GM18519 (cell line): Measurements from ENCODE around the gene GPR183.

Source experiments
- ATAC-seq: cut with Tn5 transposase; IDR thresholded peaks from one replicate; pipeline ENCODE4 v1.9.1; 2021; ENCODE audit warnings: mild to moderate bottlenecking, moderate library complexity; ENCODE audit not compliant: unreplicated experiment, low FRiP score

The GPR183 gene

DNA sequence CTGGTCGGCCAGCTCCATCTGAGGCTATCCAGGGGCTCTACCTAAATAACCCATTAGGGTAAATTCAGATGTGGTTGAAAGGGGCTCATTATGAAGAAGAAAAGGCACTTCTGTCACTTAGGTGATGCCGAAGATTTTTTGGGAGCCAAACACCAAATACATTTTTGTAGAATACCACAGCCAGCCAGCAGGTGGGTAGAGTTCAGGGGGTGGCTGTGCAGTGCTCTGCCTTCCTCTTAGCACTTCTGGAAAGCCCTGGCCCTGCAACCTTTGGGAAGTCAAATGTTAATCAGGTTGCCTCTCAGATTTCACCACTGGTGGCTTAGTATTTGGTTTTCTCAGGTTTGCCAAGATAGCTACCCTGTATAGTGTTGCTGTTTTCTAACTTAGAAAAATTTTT lies 30.5 kb downstream of the GPR183 start:
- no peak for ATAC-seq

DNA sequence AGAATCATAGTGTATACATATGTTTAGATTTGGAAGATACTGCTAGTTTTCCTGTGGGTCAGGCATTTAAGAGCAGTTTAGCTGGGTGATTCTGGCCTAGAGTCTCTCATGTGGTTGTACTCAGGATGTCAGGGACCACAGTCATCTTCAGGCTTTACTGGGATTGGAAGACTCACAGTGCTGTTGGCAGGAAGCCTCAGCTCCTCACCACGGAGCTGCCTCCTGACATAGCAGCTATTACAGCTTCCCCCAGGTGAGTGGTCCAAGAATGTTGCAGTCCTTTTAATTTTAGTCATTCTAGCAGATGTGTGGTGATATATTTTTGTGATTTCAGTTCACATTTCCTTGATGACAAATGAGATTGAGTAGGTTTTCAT lies 32.1 kb downstream of the GPR183 start:
- ATAC-seq = no peak

DNA sequence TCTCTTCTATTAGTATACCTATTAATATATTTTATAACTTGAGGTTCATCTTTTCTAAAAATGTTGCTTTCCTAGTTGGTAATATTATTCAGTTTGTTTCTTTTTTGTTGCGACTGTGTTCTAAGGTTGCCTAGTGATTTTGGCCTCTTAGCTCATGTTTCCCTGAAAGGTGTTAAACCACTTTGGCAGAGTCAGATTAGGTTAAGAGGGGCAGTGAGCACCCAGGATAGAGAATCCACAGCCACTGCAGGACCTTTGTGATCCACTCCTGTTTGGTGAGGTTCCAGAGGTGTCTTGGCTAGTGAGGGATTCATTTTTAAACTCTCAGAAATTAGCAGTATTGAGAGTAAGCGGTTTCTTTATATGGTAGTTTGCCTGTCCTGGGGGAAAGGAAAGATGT lies 34.1 kb downstream of the GPR183 start:
- no peak for ATAC-seq

DNA sequence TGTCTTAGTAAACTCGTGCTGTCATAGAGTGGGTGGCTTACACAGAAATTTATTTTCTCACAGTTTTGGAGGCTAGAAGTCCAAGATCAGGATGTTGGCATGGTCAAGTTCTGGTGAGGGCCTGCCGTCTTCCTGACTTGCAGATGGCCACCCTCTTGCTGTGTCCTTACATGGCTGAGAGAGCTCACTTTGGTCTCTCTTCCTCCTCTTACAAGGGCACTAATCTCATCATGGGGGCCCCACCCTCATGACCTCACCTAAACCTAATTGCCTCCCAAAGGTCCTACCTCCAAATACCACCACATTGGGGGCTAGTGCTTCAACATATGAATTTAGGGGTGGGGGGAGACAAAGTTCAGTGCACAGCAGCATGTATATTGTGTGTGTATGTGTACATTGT lies 34.7 kb downstream of the GPR183 start:
- ATAC-seq = no peak

DNA sequence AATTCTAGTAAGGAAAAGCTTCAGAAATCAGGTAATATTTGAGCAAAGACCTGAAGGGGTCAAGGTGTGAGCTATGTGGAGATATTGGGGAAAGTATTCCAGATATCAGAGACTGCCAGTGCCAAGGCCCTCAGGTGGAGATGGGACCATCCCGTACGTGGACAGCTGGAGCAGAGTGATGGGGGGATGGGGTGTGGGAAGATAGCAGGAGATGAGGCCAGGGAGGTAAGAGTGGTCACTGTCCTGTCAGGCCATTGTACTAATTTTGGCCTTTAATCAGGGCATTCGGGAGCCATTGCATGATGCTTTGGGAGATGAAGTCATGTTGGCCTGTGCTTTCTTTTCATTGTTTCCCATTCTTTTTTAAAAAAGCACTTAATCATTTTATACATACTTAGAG lies 36.0 kb downstream of the GPR183 start:
- ATAC-seq = no peak

DNA sequence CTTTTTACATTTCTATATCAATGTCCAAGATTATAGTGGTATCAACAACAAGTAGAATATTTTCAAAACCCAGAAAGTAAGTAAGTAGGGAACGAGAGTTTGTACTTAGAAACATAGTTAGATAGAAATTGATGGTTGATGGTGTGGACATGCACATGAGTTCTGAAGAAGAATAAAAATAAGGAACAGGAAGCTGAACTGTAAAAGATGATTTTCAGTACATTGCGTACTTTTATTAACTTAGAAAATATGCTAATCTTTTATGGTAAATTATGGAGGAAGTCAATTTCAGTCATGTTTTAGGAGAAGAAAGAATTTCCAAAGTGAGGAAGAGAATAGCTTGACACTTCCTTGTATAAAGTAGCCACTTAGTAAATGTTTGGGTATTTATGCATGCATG lies 36.7 kb downstream of the GPR183 start:
- no peak for ATAC-seq

DNA sequence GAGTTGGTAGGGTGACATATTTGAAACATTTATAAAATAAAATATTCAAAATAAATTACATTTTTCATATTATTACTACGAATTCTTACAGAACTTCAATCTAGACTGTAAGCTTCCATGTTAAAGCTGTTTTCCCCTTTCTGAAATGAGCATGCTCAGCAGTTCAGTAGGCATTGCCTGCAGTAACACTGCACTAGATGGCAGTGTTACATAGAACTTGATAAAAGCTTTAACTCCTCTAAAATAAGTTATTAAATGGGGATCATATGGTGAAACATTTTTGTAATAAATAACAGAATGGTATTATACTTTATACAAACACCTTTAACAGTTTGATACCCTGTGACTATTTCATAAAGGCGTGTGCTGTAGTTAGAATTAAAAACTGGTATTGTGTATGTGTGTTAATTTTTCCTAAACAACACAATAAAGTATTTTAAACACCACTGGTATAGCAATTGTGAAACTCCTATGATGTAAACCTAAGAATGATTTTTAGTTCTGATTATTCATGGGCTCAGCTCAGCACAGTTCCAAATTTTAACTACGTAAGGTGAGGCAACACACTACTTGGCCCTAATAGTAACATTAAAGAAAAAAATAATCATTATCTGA lies 37.5 kb downstream of the GPR183 start:
- peak; percentile 58 for ATAC-seq

DNA sequence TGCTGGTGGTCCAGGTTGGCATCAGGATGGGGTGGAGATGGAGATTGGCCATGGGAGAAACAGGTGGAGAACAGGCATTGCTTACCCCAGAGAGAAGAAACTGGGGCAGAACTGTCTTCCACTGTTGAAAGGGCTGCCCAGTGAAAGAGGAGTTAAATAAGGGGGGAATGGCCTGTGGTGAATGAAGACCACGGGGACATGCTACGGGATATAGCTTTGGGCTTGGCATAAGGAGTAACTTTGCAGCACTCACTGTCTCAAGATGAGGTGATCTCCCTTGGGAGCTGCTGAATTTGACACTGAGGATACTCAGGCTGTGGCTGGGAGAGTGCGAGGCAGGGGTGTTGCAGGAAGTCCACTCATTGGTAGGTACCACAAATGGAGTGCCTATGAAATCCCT lies 38.4 kb downstream of the GPR183 start:
- ATAC-seq = no peak

DNA sequence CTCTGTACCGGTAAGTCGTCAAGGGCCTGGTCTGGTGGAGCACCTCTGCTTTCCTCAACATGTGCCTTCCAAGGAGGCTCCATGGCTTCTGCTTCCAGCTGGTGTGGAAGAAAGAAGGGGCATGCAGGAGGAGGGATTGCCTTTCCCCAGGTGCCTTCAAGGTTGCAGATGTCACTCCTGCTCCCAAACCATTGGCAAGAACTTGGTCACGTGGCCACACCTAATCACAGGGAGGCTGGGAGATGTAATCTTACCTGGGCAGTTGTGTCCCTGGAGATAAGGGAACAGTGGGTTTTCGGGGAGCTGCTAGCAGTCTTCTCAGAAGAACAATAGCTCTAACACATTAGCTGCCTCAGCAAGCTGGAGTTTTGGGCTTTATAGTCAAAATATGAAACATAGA lies 39.3 kb downstream of the GPR183 start:
- ATAC-seq = no peak

DNA sequence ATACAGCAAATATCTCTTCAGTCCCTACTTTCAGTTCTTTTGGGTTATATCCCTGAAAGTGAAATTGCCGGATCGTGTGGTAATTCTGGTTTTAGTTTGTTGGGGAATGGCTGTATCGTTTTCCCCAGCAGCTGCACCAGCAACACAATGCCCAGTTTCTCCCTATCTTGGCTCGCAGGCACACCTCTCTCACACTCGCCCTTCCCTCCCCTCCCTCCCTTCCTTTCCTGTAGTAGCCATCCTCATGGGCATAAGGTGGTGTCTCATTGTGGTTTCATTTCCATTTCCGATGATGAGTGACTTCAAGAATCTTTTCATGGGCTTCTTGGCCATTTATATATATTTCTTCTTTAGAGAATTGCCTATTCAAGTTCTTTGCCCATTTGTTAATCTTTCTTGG lies 40.4 kb downstream of the GPR183 start:
- no peak for ATAC-seq

DNA sequence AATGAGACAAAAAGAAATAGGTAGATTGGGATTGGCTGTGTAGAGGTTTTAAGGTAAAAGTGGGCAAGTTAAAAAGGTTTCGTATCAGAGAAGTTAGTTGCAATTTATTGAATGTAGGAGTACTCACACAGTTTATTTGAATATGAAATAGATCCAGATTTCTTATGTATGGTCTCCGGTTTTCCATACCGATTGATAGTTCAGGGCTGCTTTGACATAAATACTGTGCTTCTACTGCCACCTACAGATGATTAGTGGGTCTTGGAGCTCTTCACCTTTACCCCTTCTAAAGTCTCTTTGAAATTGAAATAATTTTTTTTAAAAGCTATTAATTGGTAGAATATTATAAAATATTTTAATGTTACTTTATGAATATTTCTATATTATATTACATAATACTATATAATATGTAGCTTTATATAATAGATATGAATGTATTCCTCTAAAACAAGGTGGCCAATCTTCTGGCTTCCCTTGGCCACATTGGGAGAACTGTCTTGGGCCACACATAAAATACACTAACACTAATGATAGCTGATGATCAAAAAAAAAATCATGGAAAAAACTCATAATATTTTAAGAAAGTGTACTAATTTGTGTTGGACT lies 41.3 kb downstream of the GPR183 start:
- no peak for ATAC-seq

DNA sequence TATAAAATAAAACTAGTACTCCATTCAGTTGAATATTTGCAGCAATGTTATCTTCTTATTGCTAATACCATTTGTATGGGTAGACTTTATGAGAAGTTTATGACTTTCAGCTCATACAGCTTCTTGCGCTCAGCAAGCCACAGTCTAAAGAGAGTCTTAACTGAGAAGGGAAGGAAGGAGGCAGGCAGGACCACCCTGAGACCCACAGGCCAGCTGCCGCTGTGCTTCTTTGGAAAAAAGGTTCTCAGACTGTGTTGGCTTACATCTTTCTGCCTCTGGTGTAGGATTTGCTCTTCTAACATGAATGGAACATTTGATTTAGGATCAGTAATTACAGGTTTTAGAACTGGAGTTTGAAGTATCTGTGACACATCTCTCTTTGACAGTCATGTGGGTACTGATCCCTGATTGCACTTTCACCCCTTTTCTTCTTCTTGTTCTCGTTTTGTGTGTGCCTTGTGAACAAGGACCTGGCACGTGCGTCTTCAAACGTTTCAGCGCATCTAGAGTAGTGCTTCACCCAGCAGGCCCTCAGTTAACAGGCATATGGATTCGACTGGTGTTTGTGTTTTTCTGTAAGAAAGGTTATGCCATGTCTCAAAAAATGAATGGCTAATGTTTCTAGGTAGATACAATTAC lies 41.9 kb downstream of the GPR183 start:
- no peak for ATAC-seq

DNA sequence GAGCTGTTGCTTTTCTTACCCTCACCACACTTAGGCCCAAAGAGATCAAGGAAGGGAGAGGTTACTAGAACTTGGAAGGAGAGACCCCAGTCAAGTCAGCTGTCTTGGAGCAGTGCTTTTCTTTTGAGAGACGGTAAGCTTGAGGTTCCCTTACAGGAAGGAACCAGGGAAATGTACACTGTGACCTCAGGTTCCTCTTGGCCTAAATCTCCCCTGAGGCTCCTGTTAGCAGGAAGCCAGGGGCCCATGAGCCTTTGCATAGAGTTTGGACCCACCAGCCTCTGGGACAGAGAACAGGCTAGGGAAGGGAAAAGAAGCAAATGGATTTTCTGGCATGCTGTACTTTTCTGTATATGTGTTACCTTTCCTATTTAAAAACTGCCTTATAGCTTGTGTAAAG lies 43.1 kb downstream of the GPR183 start:
- no peak for ATAC-seq

DNA sequence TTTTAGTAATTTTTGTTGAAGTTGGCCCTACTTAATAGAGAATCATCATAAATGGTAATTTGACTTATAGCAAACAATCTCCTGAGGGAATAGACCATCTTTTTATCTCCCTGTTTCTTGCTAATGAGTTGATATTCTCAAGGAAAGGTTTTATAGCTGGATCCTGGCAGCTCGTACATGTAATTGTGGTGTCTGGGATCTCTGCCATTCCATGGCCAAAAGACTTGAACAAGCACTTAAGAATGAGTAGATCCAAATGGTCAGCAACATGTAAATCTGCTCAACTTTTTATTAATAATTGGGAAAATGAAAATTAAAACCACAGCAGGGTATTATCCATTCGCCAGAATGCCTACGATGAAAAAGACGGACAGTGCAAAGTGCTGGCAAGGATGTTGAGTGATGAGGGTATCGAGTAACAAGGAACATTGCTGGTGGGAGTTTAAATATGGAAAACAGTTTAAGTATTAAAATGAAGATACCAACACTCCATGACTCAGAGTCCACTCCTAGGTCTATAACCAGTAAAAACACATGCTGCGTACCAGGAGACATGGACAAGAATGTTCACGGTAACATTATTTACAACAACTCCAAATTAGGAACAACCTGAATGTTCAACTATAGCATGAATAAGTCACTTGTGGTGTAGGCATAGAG lies 43.9 kb downstream of the GPR183 start:
- no peak for ATAC-seq

DNA sequence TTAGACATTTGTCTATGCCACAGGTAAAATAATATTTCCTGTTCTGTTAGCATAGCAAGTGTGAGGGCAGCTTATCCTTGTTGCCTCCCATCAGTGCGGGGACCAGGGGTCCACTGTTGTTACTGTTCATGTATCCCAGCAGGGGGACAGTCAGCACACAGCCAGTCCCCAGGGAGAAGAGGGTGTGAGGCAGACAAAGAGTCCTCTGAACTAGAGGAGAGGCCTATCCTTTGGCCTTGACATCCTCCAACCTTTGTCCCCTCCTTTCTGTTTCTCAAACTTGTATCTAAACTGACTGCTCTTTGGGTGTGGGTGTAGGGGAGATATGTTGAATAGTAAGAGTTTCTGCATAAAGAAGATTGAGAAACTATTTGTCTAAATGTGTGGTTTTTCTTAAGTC lies 46.1 kb downstream of the GPR183 start:
- ATAC-seq = no peak

DNA sequence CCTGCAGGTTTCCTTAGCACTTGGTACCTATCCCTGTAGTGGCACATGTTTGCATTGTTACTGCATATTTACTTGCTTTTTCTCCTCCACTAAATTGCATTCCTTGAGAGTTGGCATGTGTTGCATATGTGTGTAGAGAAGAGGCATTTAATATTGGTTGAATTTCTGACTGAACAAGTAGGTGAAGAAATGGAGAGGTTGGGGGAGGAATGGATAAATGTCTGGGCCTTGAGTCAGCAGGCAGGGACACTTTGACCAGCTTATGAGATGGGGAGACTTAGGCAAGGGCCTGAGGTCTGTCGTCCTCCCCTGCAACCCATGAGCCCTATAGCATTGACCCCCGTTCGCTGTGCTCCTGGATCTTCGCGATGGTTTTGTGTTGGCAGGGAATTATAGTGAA lies 47.0 kb downstream of the GPR183 start:
- ATAC-seq = no peak

DNA sequence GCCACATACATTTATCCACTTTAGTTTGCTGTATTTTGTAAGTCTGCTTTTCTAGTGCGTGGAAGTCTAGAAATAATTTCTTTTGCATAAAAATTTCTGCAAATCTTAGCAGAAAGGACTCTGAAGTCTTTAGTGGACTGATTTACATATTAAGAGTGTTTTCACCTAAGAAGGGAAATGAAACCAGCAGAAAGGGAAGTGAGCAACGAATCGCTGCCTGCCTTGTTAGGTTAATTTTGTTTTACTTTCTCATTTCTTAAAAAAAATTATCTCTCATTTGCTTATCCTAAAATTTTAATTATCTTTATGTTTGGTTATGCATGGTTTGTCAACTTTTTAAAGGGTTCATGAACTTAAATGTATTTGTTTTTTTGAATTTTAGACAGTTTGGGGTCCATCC lies 48.3 kb downstream of the GPR183 start:
- ATAC-seq = no peak

DNA sequence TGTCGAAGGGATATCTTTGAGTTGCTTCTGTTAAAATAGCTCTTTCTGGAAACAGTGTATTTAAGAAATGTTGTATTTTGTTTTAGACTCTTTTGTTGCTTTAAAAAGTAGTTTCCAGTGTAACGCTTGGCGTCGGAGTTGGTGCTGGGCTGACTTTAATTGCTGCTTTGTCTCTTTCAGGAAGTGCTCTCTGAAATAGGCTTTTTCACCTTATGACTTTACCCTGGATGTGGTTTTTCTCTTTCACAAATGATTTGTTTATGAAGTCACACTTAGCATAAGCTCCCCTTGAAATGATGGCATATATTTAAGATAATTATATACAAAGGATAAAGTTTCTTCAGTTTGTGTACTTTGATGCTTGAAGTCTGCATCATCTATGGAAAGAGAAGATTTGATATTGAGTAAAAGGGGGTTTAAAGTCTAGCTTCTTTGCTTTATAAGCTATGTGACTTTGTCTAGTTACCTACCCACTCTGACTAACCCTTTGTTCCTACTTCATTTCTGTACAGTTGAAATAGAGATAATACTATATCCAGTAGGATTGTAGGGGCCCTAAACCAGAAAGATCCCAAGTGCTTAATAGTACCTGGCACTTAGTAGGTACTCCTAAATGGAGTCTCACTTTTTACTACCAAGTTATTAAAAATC lies 48.9 kb downstream of the GPR183 start, which contains the start of gene GPR18:
TSS of gene GPR18 (minus strand) at position 170 of the 651 bp plus-strand sequence. CDS start 2,507 bp downstream, outside the sequence.
- ATAC-seq = peak; percentile 85

DNA sequence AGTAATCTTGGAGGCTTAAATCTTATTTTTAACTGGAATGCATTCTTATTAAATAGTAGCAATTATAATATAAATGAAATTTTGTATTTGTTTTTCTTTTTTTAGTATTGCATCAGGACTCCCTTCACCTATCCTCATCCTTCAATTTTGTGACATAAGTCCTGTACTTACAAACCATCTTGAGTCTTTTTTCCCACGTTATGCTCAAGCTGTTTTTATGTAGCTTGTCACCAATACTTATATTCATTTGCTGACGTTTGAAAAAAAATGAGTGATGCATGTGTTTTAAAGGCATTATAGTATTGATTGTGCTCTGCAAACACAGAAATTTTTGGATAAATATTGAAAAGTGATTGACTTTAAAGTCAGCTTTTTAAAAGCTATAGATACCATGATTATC lies 49.9 kb downstream of the GPR183 start:
- ATAC-seq = no peak

DNA sequence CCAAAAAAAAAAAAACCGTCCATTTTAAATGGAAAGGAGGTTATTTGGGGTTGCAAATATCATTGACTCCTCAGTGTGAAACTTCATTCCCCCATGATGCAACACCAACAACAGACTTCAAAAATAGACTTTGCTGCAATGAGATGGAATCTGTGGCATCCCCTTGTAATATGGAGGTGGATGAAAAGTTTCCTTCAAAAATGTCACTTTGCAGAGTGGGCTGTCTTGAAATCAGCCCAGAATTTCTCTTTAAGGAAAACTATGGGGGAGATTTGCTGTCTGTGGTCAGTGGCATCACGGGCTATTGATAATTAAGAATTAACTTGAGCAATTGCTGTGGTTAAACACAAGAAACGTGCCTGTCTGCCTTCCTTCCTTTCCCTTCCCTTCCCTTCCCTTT lies 50.5 kb downstream of the GPR183 start:
- ATAC-seq = no peak

DNA sequence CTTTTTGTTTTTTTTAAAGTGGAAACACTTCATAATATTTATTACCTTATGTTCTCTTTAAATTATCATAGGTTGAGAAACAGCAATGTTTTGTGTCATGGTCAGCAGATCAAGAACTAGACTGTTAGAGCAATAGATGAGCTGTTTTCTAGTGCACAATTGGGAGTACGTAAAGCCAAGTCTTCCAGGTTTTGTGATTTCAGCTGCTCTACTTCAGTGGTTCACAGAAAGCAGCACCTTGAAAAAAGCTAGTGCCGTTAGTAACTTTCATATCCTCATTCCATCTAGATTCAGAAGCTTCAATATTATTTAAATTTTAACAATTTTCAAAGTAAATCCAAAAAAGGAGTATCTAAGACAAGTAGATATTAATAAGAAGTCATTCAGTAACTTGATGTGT lies 50.9 kb downstream of the GPR183 start:
- no peak for ATAC-seq
